ENCODE results near the gene MEIS1. TPM values are rescaled to one million over a fixed set of nuclear protein-coding genes. Genes with fewer than 3 reads are reported as not detected.

The MEIS1 gene
- total and polyA plus RNA-seq, 12 donors = 24.8 to 63.8 (median 38.6) TPM

DNA sequence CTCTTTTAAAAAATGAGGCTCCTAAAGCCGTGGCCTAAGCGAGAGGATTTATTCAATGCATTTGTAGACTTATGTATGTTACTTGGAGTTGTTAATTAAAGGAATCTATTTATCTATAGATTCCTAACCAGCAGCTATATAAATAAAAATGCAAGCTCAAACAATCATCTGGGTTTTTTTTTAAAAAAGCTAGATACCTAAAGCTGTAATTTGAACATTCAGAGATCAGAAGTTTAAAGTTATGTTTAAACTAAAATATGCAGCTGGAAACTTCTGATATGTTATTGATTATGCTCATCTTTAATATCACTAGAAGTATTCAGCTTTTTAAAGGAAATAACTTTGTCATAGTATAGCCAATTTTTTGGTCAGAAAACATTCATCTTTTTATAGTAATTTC lies 1.0 kb downstream of the MEIS1 start:
- TF ChIP-seq, protein P1, sequence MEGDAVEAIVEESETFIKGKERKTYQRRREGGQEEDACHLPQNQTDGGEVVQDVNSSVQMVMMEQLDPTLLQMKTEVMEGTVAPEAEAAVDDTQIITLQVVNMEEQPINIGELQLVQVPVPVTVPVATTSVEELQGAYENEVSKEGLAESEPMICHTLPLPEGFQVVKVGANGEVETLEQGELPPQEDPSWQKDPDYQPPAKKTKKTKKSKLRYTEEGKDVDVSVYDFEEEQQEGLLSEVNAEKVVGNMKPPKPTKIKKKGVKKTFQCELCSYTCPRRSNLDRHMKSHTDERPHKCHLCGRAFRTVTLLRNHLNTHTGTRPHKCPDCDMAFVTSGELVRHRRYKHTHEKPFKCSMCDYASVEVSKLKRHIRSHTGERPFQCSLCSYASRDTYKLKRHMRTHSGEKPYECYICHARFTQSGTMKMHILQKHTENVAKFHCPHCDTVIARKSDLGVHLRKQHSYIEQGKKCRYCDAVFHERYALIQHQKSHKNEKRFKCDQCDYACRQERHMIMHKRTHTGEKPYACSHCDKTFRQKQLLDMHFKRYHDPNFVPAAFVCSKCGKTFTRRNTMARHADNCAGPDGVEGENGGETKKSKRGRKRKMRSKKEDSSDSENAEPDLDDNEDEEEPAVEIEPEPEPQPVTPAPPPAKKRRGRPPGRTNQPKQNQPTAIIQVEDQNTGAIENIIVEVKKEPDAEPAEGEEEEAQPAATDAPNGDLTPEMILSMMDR (IDR thresholded peaks at IDR 0.05) = no peak
- intact Hi-C loops (cut with DNase I) = loop anchor here in 9 of 10 donors (2.0 to 10.0 kb wide), 10 partner anchors 61 to 1599 kb away; partner anchors contain the start of gene ETAA1 (in 1 of the 9)
- H3K9me3 ChIP-seq = no peaks in the 10 kb centered on the region
- DNase-seq = no peak
- WGBS, 2 donors = 6 to 7% methylated on average over 2 of the region's 2 CpGs
- H3K27ac ChIP-seq = peak overlapping the region in 9 of 10 donors; percentile 74 to 95 (median 89)
- H3K27me3 ChIP-seq = peaks cover 0 to 98% (median 0%) of the 10 kb centered on the region in 7 donors
- no peak for ATAC-seq
- H3K4me1 ChIP-seq = peaks cover 0 to 37% (median 3%) of the 10 kb centered on the region in 9 donors
- no peaks in the 10 kb centered on the region for H3K36me3 ChIP-seq
- peak overlapping the region; percentile 39 to 87 (median 78) for H3K4me3 ChIP-seq

DNA sequence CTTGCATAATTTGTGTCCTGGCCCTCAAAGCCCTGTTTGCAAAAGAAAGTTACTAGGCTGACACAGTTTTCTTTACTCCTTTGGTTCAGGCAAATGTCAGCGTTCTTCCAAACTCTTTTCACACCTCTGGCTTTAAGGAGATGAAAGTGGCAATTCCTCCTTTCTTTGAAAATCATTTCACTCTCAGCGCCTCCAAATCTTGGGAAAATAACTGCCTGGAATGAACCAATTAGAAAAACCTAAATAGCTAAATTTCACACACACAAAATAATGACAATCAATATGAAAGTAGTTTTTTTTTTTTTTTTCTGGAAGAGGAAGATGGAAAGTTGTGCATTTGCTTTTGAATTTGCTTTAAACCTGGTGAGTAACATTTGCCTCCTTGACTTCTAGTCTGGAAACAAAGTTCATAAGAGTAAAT lies 1.7 kb downstream of the MEIS1 start:
- intact Hi-C loops (cut with DNase I) = loop anchor here in 8 of 10 donors (2.0 to 10.0 kb wide), 9 partner anchors 61 to 1598 kb away; partner anchors contain the start of gene ETAA1 (in 1 of the 8)
- peak overlapping the region in 9 of 10 donors; percentile 74 to 95 (median 89) for H3K27ac ChIP-seq
- TF ChIP-seq, protein P1 (IDR thresholded peaks at IDR 0.05) = no peak
- H3K4me3 ChIP-seq = peak overlapping the region; percentile 39 to 87 (median 78)
- WGBS, 2 donors = 15 to 22% methylated on average over 2 of the region's 2 CpGs
- ATAC-seq = no peak
- H3K9me3 ChIP-seq = no peaks in the 10 kb centered on the region
- no peak for DNase-seq
- peaks cover 0 to 98% (median 0%) of the 10 kb centered on the region in 7 donors for H3K27me3 ChIP-seq
- peaks cover 0 to 37% (median 8%) of the 10 kb centered on the region in 9 donors for H3K4me1 ChIP-seq
- no peaks in the 10 kb centered on the region for H3K36me3 ChIP-seq

DNA sequence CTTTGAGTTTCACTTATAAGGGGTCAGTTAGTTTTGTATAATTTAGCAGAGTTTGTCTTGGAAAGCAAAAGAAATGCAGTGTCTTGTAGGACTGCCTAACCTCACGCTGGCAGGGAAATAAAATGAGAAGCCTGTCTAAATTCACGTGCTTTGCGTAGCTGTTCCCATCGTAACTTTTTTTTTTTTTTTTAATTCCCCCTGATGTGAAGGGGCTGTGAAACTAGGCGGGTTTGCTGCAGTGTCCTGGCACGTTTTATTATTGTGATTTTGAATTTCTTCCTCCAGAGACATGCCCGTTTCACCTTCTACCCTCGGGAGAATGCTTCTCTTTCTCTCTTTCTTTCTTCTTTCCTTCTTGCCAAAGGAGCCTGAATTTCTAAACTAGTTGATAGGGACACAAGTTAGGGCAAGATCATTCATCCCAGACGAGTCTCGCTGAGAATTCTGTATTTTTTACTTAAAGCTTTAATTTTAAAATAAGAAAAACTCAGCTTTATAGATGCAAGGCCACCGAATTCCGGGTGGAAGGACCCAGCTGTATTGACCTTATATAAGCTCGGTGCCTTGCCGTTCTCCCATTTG lies 2.3 kb downstream of the MEIS1 start:
- TF ChIP-seq, protein P1 (IDR thresholded peaks at IDR 0.05) = no peak
- Histone ChIP-seq H3K36me3 (peaks cover 0 to 3% (median 0%) of the 10 kb centered on the region in 9 donors), H3K27me3 (peaks cover 0 to 97% (median 0%) of the 10 kb centered on the region in 7 donors), H3K9me3 (no peaks in the 10 kb centered on the region), H3K4me3 (peak overlapping the region; percentile 39 to 87 (median 78)), H3K4me1 (peaks cover 0 to 33% (median 10%) of the 10 kb centered on the region in 9 donors), H3K27ac (peak overlapping the region; percentile 74 to 95 (median 90))
- ATAC-seq = no peak
- 14% methylated on average over 14 of the region's 14 CpGs for WGBS, 2 donors
- intact Hi-C loops (cut with DNase I) = loop anchor here in 8 of 10 donors (2.0 to 10.0 kb wide), 9 partner anchors 60 to 1598 kb away; partner anchors contain the start of gene ETAA1 (in 1 of the 8)
- DNase-seq = no peak

DNA sequence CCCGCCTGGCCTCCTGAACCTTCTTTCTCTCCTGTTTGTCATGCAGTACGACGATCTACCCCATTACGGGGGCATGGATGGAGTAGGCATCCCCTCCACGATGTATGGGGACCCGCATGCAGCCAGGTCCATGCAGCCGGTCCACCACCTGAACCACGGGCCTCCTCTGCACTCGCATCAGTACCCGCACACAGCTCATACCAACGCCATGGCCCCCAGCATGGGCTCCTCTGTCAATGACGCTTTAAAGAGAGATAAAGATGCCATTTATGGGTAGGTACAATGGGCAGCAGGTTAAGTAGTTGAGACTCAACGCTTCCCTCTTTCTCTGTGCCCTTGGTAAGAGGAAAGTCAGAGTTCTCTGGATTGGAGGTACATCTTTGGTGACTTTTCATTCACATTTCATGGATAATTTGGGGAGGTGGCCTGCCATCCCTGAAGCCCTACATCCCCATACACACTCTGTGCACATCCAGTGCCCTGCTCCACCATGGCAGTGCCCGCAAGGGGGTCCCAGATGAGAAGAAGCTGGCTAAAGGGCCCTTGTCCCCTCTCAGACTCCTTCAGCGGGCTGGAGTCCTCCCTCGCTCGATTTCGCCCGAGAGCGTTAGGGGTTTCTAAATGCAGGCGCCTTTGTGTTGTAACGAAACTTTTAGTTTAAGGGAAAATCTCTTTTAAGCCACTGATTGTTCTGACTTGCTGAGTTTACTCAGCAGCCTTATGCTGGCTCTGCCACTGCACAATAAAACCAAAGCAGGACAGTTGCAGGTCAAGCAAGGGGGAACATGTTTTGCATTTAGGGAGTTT lies 3.0 kb downstream of the MEIS1 start:
- Histone ChIP-seq H3K36me3 (peaks cover 0 to 10% (median 0%) of the 10 kb centered on the region in 9 donors), H3K9me3 (no peaks in the 10 kb centered on the region), H3K4me3 (peak overlapping the region; percentile 39 to 87 (median 78)), H3K27me3 (peaks cover 0 to 98% (median 0%) of the 10 kb centered on the region in 7 donors), H3K4me1 (peaks cover 0 to 31% (median 15%) of the 10 kb centered on the region in 9 donors), H3K27ac (peak overlapping the region; percentile 74 to 95 (median 90))
- intact Hi-C loops (cut with DNase I) = loop anchor here in 8 of 10 donors (2.0 to 10.0 kb wide), 9 partner anchors 59 to 1597 kb away; partner anchors contain the start of gene ETAA1 (in 1 of the 8)
- TF ChIP-seq, protein P1 (IDR thresholded peaks at IDR 0.05) = no peak
- ATAC-seq (peak in 4 of 8 donors; percentile 13 to 41 (median 40)), DNase-seq (peak in 1 of 2 donors; percentile 48)
- 16 to 26% methylated on average over 22 of the region's 22 CpGs for WGBS, 2 donors
